GM12878 (cell line): ENCODE results near the gene JMJD6.

ENCODE experiments used
- CREB1 ChIP-seq: IDR thresholded peaks from 2 replicates; pipeline ENCODE4 v1.6.1; 2012; ENCODE audit warnings: low read depth, mild to moderate bottlenecking, inconsistent platforms
- NFIC ChIP-seq: IDR thresholded peaks from 2 replicates; pipeline ENCODE4 v1.6.1; 2012; ENCODE audit warnings: low read depth, mild to moderate bottlenecking, inconsistent platforms, low read length, moderate library complexity
- NRF1 ChIP-seq: conservative IDR thresholded peaks from 2 replicates; pipeline ENCODE4 v1.6.1; 2011; ENCODE audit warnings: mild to moderate bottlenecking, low read depth, low read length, improper control_type of control experiment
- POLR2AphosphoS5 ChIP-seq: IDR thresholded peaks from 2 replicates; pipeline ENCODE4 v1.6.1; 2011; ENCODE audit warnings: mild to moderate bottlenecking, low read length, inconsistent platforms
- RAD21 ChIP-seq: IDR thresholded peaks from 2 replicates; pipeline ENCODE4 v1.6.1; 2011; ENCODE audit warnings: mild to moderate bottlenecking, low read depth, low read length, moderate library complexity; ENCODE audit not compliant: insufficient read depth
- SIN3A ChIP-seq: IDR thresholded peaks from 2 replicates; pipeline ENCODE4 v1.6.1; 2012; ENCODE audit warnings: low read depth, low read length, improper control_type of control experiment
- SMC3 ChIP-seq: IDR thresholded peaks from 2 replicates; pipeline ENCODE4 v1.6.1; 2011; ENCODE audit warnings: low read length, improper control_type of control experiment, borderline replicate concordance
- STAT3 ChIP-seq: IDR thresholded peaks from 2 replicates; pipeline ENCODE4 v1.6.1; 2011; ENCODE audit warnings: low read depth, low read length, improper control_type of control experiment
- TAF1 ChIP-seq: IDR thresholded peaks from 2 replicates; pipeline ENCODE4 v1.6.1; 2011; ENCODE audit warnings: mild to moderate bottlenecking, low read depth, low read length, borderline replicate concordance
- TF ChIP-seq, protein P1 (sequence below): IDR thresholded peaks from 2 replicates; pipeline ENCODE4 v1.6.1; 2012; ENCODE audit warnings: low read depth, low read length, improper control_type of control experiment
- TF ChIP-seq, protein P2 (sequence below), 3 experiments: IDR thresholded peaks in 2 of 3; conservative IDR thresholded peaks in 1 of 3; 2 replicates each; pipeline ENCODE4 v1.5.1; 2011; ENCODE audit warnings: low read depth in 3 of 3, low read length in 3 of 3, mild to moderate bottlenecking in 3 of 3, control low read depth in 2 of 3, moderate library complexity in 2 of 3, inconsistent platforms in 1 of 3, mixed read lengths in 1 of 3; ENCODE audit not compliant: control insufficient read depth in 2 of 3, insufficient read depth in 1 of 3; ENCODE audit errors: extremely low read depth in 1 of 3
- TF ChIP-seq, protein P3 (sequence below): fragments of 450-650 bp; IDR thresholded peaks from 2 replicates; pipeline ENCODE4 v1.6.1; 2018; ENCODE audit warnings: mild to moderate bottlenecking, low read depth, moderate library complexity; ENCODE audit not compliant: partially characterized antibody
- TF ChIP-seq, protein P4 (sequence below): fragments of 450-650 bp; formaldehyde crosslinking; IDR thresholded peaks from 2 replicates; pipeline ENCODE4 v1.5.0; 2022; ENCODE audit warnings: mild to moderate bottlenecking, missing genetic modification characterization
- TF ChIP-seq, protein P5 (sequence below): IDR thresholded peaks from 2 replicates; pipeline ENCODE4 v1.6.1; 2012; ENCODE audit warnings: mild to moderate bottlenecking, low read depth, low read length

DNA sequence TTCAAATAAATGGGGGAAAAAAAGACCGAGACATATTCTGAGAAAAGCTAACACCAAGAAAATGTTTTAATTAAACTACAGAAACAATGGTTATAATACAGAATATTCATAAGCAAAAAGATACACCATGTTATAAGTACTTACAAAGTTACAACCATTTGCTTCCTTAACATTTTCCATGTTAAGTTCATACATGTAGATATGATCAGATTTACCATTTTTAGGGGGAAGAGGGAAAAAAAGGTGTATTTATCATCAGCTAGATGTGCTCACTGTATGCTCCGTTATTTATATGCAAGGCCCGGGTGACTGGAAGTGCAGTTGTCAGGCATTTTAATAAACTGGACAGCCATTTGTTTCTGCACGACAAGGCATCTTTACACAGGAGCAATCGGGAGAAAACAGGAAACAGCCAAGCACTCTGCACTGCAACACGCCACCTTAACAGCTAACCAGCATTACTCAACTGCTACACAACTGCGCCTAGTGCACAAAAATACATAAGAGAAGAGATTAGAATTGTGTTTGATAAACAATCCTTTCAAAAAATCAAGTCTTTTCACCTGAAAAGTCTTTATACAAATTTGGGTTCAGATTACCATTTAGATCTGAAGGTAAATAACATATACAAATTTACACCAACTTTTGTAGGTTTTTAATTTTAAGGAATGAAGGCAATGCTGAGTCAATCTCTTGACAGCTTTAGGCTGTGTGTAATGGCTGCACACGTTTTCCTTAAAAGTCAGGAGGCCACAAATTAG is 7.9 kb upstream of the JMJD6 start:
- TF ChIP-seq POLR2AphosphoS5: peak; percentile 42
- no peak for TF ChIP-seq SIN3A
- TF ChIP-seq STAT3: no peak
- TF ChIP-seq CREB1: no peak
- TF ChIP-seq, protein P1, sequence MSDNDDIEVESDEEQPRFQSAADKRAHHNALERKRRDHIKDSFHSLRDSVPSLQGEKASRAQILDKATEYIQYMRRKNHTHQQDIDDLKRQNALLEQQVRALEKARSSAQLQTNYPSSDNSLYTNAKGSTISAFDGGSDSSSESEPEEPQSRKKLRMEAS: no peak
- TF ChIP-seq TAF1: no peak
- TF ChIP-seq, protein P2, sequence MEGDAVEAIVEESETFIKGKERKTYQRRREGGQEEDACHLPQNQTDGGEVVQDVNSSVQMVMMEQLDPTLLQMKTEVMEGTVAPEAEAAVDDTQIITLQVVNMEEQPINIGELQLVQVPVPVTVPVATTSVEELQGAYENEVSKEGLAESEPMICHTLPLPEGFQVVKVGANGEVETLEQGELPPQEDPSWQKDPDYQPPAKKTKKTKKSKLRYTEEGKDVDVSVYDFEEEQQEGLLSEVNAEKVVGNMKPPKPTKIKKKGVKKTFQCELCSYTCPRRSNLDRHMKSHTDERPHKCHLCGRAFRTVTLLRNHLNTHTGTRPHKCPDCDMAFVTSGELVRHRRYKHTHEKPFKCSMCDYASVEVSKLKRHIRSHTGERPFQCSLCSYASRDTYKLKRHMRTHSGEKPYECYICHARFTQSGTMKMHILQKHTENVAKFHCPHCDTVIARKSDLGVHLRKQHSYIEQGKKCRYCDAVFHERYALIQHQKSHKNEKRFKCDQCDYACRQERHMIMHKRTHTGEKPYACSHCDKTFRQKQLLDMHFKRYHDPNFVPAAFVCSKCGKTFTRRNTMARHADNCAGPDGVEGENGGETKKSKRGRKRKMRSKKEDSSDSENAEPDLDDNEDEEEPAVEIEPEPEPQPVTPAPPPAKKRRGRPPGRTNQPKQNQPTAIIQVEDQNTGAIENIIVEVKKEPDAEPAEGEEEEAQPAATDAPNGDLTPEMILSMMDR (IDR thresholded peaks at IDR 0.05 in 2 of 3, conservative IDR thresholded peaks at IDR 0.05 in 1 of 3; ENCODE audit: control insufficient read depth in 2 of 3, extremely low read depth in 1 of 3, insufficient read depth in 1 of 3, low read depth in 3 of 3, low read length in 3 of 3): no peak
- TF ChIP-seq, protein P3, sequence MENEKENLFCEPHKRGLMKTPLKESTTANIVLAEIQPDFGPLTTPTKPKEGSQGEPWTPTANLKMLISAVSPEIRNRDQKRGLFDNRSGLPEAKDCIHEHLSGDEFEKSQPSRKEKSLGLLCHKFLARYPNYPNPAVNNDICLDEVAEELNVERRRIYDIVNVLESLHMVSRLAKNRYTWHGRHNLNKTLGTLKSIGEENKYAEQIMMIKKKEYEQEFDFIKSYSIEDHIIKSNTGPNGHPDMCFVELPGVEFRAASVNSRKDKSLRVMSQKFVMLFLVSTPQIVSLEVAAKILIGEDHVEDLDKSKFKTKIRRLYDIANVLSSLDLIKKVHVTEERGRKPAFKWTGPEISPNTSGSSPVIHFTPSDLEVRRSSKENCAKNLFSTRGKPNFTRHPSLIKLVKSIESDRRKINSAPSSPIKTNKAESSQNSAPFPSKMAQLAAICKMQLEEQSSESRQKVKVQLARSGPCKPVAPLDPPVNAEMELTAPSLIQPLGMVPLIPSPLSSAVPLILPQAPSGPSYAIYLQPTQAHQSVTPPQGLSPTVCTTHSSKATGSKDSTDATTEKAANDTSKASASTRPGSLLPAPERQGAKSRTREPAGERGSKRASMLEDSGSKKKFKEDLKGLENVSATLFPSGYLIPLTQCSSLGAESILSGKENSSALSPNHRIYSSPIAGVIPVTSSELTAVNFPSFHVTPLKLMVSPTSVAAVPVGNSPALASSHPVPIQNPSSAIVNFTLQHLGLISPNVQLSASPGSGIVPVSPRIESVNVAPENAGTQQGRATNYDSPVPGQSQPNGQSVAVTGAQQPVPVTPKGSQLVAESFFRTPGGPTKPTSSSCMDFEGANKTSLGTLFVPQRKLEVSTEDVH: no peak
- no peak for TF ChIP-seq SMC3
- no peak for TF ChIP-seq NFIC
- no peak for TF ChIP-seq RAD21
- TF ChIP-seq, protein P4, sequence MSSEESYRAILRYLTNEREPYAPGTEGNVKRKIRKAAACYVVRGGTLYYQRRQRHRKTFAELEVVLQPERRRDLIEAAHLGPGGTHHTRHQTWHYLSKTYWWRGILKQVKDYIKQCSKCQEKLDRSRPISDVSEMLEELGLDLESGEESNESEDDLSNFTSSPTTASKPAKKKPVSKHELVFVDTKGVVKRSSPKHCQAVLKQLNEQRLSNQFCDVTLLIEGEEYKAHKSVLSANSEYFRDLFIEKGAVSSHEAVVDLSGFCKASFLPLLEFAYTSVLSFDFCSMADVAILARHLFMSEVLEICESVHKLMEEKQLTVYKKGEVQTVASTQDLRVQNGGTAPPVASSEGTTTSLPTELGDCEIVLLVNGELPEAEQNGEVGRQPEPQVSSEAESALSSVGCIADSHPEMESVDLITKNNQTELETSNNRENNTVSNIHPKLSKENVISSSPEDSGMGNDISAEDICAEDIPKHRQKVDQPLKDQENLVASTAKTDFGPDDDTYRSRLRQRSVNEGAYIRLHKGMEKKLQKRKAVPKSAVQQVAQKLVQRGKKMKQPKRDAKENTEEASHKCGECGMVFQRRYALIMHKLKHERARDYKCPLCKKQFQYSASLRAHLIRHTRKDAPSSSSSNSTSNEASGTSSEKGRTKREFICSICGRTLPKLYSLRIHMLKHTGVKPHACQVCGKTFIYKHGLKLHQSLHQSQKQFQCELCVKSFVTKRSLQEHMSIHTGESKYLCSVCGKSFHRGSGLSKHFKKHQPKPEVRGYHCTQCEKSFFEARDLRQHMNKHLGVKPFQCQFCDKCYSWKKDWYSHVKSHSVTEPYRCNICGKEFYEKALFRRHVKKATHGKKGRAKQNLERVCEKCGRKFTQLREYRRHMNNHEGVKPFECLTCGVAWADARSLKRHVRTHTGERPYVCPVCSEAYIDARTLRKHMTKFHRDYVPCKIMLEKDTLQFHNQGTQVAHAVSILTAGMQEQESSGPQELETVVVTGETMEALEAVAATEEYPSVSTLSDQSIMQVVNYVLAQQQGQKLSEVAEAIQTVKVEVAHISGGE: no peak
- no peak for TF ChIP-seq NRF1
- TF ChIP-seq, protein P5, sequence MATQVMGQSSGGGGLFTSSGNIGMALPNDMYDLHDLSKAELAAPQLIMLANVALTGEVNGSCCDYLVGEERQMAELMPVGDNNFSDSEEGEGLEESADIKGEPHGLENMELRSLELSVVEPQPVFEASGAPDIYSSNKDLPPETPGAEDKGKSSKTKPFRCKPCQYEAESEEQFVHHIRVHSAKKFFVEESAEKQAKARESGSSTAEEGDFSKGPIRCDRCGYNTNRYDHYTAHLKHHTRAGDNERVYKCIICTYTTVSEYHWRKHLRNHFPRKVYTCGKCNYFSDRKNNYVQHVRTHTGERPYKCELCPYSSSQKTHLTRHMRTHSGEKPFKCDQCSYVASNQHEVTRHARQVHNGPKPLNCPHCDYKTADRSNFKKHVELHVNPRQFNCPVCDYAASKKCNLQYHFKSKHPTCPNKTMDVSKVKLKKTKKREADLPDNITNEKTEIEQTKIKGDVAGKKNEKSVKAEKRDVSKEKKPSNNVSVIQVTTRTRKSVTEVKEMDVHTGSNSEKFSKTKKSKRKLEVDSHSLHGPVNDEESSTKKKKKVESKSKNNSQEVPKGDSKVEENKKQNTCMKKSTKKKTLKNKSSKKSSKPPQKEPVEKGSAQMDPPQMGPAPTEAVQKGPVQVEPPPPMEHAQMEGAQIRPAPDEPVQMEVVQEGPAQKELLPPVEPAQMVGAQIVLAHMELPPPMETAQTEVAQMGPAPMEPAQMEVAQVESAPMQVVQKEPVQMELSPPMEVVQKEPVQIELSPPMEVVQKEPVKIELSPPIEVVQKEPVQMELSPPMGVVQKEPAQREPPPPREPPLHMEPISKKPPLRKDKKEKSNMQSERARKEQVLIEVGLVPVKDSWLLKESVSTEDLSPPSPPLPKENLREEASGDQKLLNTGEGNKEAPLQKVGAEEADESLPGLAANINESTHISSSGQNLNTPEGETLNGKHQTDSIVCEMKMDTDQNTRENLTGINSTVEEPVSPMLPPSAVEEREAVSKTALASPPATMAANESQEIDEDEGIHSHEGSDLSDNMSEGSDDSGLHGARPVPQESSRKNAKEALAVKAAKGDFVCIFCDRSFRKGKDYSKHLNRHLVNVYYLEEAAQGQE: no peak
